Mucosa of gallbladder (tissue), 1 donor: Measurements from ENCODE around the gene SRRM4. TPM values are rescaled to one million over a fixed set of nuclear protein-coding genes. Genes with fewer than 3 reads are reported as not detected.
"Not testable (repeated sequence)": the region's sequence is repeated elsewhere in the genome, so short reads cannot be mapped to it uniquely, and the experiment has no call there.

Experiments used
- DNase-seq: peaks from one replicate; pipeline ENCODE4 v3.0.0-alpha.2; 2020; ENCODE audit warnings: low spot score
- total RNA-seq: library from RNA; stranded (reverse); gene quantifications from one replicate; pipeline ENCODE4 v1.2.1, GENCODE V29; 2021
- donor health status: DM: no; HTN: no; CAD: no.

Gene SRRM4
- 0.03 TPM for total RNA-seq

GRCh38 chr12:118981285-118982211 lies at the start of gene SRRM4:
SRRM4 (plus strand) TSS chr12:118981541; CDS start chr12:118981883, 342 bp downstream.
- DNase-seq: no peak

- no peak for DNase-seq
Measured at GRCh38 chr12:118946256-118946655, 35.1 kb upstream of the SRRM4 start.

GRCh38 chr12:118958520-118958919 lies 22.8 kb upstream of the SRRM4 start:
- no peak for DNase-seq

- DNase-seq: no peak
Measured at GRCh38 chr12:118959348-118959747, 22.0 kb upstream of the SRRM4 start.

GRCh38 chr12:118959985-118960560 lies 21.3 kb upstream of the SRRM4 start:
- DNase-seq: no peak

GRCh38 chr12:118960865-118961264 lies 20.5 kb upstream of the SRRM4 start:
- no peak for DNase-seq

- DNase-seq: no peak
Measured at GRCh38 chr12:118964988-118965387, 16.4 kb upstream of the SRRM4 start.

GRCh38 chr12:118970856-118971255 lies 10.5 kb upstream of the SRRM4 start:
- no peak for DNase-seq

GRCh38 chr12:118972982-118973381 lies 8.4 kb upstream of the SRRM4 start:
- no peak for DNase-seq

- DNase-seq: peak; percentile 19
Measured at GRCh38 chr12:118979763-118980406, 1.5 kb upstream of the SRRM4 start.

GRCh38 chr12:118980407-118981014 lies 830 bp upstream of the SRRM4 start:
- no peak for DNase-seq

GRCh38 chr12:118982302-118982701 lies 961 bp downstream of the SRRM4 start:
- DNase-seq: no peak

- no peak for DNase-seq
Measured at GRCh38 chr12:118982984-118983761, 1.8 kb downstream of the SRRM4 start.

GRCh38 chr12:118984161-118984943 lies 3.0 kb downstream of the SRRM4 start:
- DNase-seq: no peak

GRCh38 chr12:118986050-118986449 lies 4.7 kb downstream of the SRRM4 start:
- no peak for DNase-seq

- DNase-seq: no peak
Measured at GRCh38 chr12:118999107-118999506, 17.8 kb downstream of the SRRM4 start.

- DNase-seq: no peak
Measured at GRCh38 chr12:119005085-119005484, 23.7 kb downstream of the SRRM4 start.

- DNase-seq: no peak
Measured at GRCh38 chr12:119005913-119006312, 24.6 kb downstream of the SRRM4 start.

GRCh38 chr12:119006746-119007145 lies 25.4 kb downstream of the SRRM4 start:
- no peak for DNase-seq

- not testable (repeated sequence) for DNase-seq
Measured at GRCh38 chr12:119008273-119008672, 26.9 kb downstream of the SRRM4 start.
